Measurements from ENCODE around the gene RLN2. TPM values are rescaled to one million over a fixed set of nuclear protein-coding genes. Genes with fewer than 3 reads are reported as not detected.
"Not testable (repeated sequence)": the region's sequence is repeated elsewhere in the genome, so short reads cannot be mapped to it uniquely, and the experiment has no call there.

Gene RLN2
- total RNA-seq, 3 donors from 2014 or later (not counting 1 experiment from before 2014, with no cell fraction given), result 0.88 to 1.4 (median 0.94) TPM

DNA sequence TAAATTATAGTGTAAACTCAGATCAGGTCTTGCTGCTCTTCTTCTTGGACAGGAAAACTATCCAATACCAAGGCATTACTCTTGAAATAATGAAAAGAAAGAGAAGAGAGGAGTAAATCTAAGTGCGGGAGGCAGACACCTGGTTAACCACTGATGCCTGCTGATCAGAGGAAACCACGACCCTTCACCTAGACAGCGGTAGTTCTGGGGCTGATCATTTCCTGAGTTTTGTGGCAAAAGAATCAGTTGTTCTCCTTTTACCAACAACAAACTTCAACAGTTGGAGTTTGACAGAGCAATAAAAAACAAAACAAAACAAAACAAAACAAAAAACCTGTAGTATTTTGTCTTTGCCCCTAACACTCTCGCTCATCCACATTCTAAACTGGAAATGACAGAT lies 32.2 kb upstream of the RLN2 start:
- H3K36me3 ChIP-seq (ENCODE audit: control insufficient read depth, insufficient read depth, low read length), result peaks cover 2% of the 10 kb centered on the region
- WGBS (ENCODE audit: insufficient coverage), result 0% methylated on average over 3 of the region's 4 CpGs
- peaks cover 13% of the 10 kb centered on the region for H3K4me1 ChIP-seq (ENCODE audit: control insufficient read depth, insufficient read depth, low read length)
- TF ChIP-seq, protein P1, sequence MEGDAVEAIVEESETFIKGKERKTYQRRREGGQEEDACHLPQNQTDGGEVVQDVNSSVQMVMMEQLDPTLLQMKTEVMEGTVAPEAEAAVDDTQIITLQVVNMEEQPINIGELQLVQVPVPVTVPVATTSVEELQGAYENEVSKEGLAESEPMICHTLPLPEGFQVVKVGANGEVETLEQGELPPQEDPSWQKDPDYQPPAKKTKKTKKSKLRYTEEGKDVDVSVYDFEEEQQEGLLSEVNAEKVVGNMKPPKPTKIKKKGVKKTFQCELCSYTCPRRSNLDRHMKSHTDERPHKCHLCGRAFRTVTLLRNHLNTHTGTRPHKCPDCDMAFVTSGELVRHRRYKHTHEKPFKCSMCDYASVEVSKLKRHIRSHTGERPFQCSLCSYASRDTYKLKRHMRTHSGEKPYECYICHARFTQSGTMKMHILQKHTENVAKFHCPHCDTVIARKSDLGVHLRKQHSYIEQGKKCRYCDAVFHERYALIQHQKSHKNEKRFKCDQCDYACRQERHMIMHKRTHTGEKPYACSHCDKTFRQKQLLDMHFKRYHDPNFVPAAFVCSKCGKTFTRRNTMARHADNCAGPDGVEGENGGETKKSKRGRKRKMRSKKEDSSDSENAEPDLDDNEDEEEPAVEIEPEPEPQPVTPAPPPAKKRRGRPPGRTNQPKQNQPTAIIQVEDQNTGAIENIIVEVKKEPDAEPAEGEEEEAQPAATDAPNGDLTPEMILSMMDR (IDR thresholded peaks at IDR 0.05), result no peak
- H3K27ac ChIP-seq (ENCODE audit: low read length), result no peak overlapping the region
- intact Hi-C loops (cut with micrococcal nuclease), result no loop called here
- ATAC-seq (no peak), DNase-seq (peak in 1 of 2 donors; percentile 67)
- H3K4me3 ChIP-seq (ENCODE audit: low read length), result no peak overlapping the region
- Mint-ChIP-seq H3K9me3 (no peaks in the 10 kb centered on the region), H3K4me3 (peak overlapping the region; percentile 62), H3K36me3 (peaks cover 12% of the 10 kb centered on the region), H3K27ac (peak overlapping the region; percentile 53 to 63), H3K4me1 (peaks cover 22 to 23% of the 10 kb centered on the region in 2 donors), H3K27me3 (ENCODE audit: low read depth in 2 of 2) (no peaks in the 10 kb centered on the region)
- no peaks in the 10 kb centered on the region for H3K9me3 ChIP-seq (ENCODE audit: control insufficient read depth, insufficient read depth, low read length)
- H3K27me3 ChIP-seq (ENCODE audit: control insufficient read depth, insufficient read depth, low read length), result no peaks in the 10 kb centered on the region

DNA sequence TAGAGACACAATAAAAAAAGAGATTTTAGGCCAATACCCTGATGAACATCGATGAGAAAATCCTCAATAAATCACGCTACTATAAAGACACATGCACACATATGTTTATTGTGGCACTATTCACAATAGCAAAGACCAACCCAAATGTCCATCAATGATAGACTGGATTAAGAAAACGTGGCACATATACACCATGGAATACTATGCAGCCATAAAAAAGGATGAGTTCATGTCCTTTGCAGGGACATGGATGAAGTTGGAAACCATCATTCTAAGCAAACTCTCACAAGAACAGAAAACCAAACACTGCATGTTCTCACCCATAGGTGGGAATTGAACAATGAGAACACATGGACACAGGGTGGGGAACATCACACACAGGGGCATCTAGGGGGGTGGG lies 26.8 kb upstream of the RLN2 start:
- DNase-seq; H3K4me3 ChIP-seq (ENCODE audit: low read length); ATAC-seq; H3K27ac Mint-ChIP-seq; H3K27me3 Mint-ChIP-seq (ENCODE audit: low read depth in 2 of 2); H3K9me3 ChIP-seq (ENCODE audit: control insufficient read depth, insufficient read depth, low read length); H3K36me3 ChIP-seq (ENCODE audit: control insufficient read depth, insufficient read depth, low read length); H3K27me3 ChIP-seq (ENCODE audit: control insufficient read depth, insufficient read depth, low read length); H3K4me3 Mint-ChIP-seq; H3K9me3 Mint-ChIP-seq; H3K27ac ChIP-seq (ENCODE audit: low read length); intact Hi-C loops (cut with micrococcal nuclease): not testable (repeated sequence)
- H3K4me1 ChIP-seq (ENCODE audit: control insufficient read depth, insufficient read depth, low read length), result peaks cover 15% of the 10 kb centered on the region
- H3K4me1 Mint-ChIP-seq, result peaks cover 17 to 23% of the 10 kb centered on the region in 2 donors
- peaks cover 12% of the 10 kb centered on the region for H3K36me3 Mint-ChIP-seq
- WGBS (ENCODE audit: insufficient coverage), result 100% methylated on average over 2 of the region's 3 CpGs

GRCh38 chr9:5326893-5327548 lies 22.5 kb upstream of the RLN2 start:
- Histone ChIP-seq H3K27me3 (ENCODE audit: control insufficient read depth, insufficient read depth, low read length) (no peaks in the 10 kb centered on the region), H3K36me3 (ENCODE audit: control insufficient read depth, insufficient read depth, low read length) (peaks cover 1% of the 10 kb centered on the region), H3K4me1 (ENCODE audit: control insufficient read depth, insufficient read depth, low read length) (peaks cover 14% of the 10 kb centered on the region), H3K27ac (ENCODE audit: low read length) (no peak overlapping the region), H3K4me3 (ENCODE audit: low read length) (no peak overlapping the region), H3K9me3 (ENCODE audit: control insufficient read depth, insufficient read depth, low read length) (no peaks in the 10 kb centered on the region)
- intact Hi-C loops (cut with micrococcal nuclease), result no loop called here
- Mint-ChIP-seq H3K4me3 (no peak overlapping the region), H3K27me3 (ENCODE audit: low read depth in 2 of 2) (no peaks in the 10 kb centered on the region), H3K4me1 (peaks cover 14 to 15% of the 10 kb centered on the region in 2 donors), H3K9me3 (no peaks in the 10 kb centered on the region), H3K36me3 (no peaks in the 10 kb centered on the region), H3K27ac (no peak overlapping the region)
- TF ChIP-seq, protein P1 (IDR thresholded peaks at IDR 0.05), result no peak
- peak in 1 of 2 donors; percentile 77 for DNase-seq
- WGBS (ENCODE audit: insufficient coverage), result 76% methylated on average over 10 of the region's 10 CpGs
- no peak for ATAC-seq

GRCh38 chr9:5326187-5326586 lies 21.7 kb upstream of the RLN2 start:
- H3K9me3 ChIP-seq (ENCODE audit: control insufficient read depth, insufficient read depth, low read length), result no peaks in the 10 kb centered on the region
- no peaks in the 10 kb centered on the region for H3K9me3 Mint-ChIP-seq
- H3K36me3 Mint-ChIP-seq, result no peaks in the 10 kb centered on the region
- H3K27me3 Mint-ChIP-seq (ENCODE audit: low read depth in 2 of 2), result no peaks in the 10 kb centered on the region
- H3K27me3 ChIP-seq (ENCODE audit: control insufficient read depth, insufficient read depth, low read length), result no peaks in the 10 kb centered on the region
- peaks cover 14 to 15% of the 10 kb centered on the region in 2 donors for H3K4me1 Mint-ChIP-seq
- H3K4me1 ChIP-seq (ENCODE audit: control insufficient read depth, insufficient read depth, low read length), result peaks cover 14% of the 10 kb centered on the region
- H3K36me3 ChIP-seq (ENCODE audit: control insufficient read depth, insufficient read depth, low read length), result no peaks in the 10 kb centered on the region
- no peak overlapping the region for H3K27ac ChIP-seq (ENCODE audit: low read length)
- no peak for ATAC-seq
- TF ChIP-seq, protein P1 (IDR thresholded peaks at IDR 0.05), result no peak
- intact Hi-C loops (cut with micrococcal nuclease), result no loop called here
- H3K4me3 Mint-ChIP-seq, result no peak overlapping the region
- peak overlapping the region in 1 of 2 donors; percentile 43 for H3K27ac Mint-ChIP-seq
- DNase-seq, result no peak
- no peak overlapping the region for H3K4me3 ChIP-seq (ENCODE audit: low read length)

DNA sequence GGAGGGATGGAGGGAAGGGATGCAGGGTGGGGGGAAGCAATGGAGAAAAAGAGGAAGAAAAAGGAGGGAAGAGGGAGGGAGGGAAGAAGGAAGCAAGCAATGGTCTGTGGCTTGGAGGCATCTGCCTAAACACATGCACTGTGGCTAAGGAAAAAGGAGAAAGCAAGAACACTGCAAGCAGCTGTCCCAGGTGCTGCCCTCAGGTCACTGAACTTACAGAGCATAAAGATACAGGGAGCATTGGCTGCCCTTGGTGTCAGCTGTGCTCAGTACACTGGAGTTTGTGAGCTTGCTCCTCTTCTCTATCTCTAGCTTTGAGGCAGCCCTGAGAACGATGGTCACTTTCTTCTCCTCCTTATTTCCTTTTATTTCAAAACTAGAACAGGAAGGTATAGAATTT lies 17.1 kb upstream of the RLN2 start:
- H3K9me3 Mint-ChIP-seq; H3K27me3 Mint-ChIP-seq (ENCODE audit: low read depth in 2 of 2); H3K4me3 ChIP-seq (ENCODE audit: low read length); H3K36me3 ChIP-seq (ENCODE audit: control insufficient read depth, insufficient read depth, low read length); H3K27me3 ChIP-seq (ENCODE audit: control insufficient read depth, insufficient read depth, low read length); DNase-seq; H3K4me1 Mint-ChIP-seq; H3K27ac Mint-ChIP-seq; H3K36me3 Mint-ChIP-seq; H3K4me1 ChIP-seq (ENCODE audit: control insufficient read depth, insufficient read depth, low read length); H3K9me3 ChIP-seq (ENCODE audit: control insufficient read depth, insufficient read depth, low read length); H3K4me3 Mint-ChIP-seq; intact Hi-C loops (cut with micrococcal nuclease); ATAC-seq; H3K27ac ChIP-seq (ENCODE audit: low read length): not testable (repeated sequence)
- WGBS (ENCODE audit: insufficient coverage), result no CpG with 5 or more reads among the region's 1 CpG

Measured in natural killer cell (primary cell).